Eye (tissue), 1 donor: ENCODE measurements around the gene ZNF783.
A peak's percentile ranks its signal among the peaks of the same experiment; 100 is the strongest.

ENCODE experiments used
- DNase-seq: peaks from one replicate; pipeline ENCODE4 v3.0.0-alpha.2; 2015

ZNF783 gene

GRCh38 chr7:149283321-149283720 is 21.3 kb downstream of the ZNF783 start:
- DNase-seq = no peak

GRCh38 chr7:149284343-149284742 is 22.3 kb downstream of the ZNF783 start:
- DNase-seq = no peak

- DNase-seq = peak; percentile 97
These were observed 23.0 kb downstream of the ZNF783 start for GRCh38 chr7:149284850-149285585.

GRCh38 chr7:149285603-149286002 is 23.6 kb downstream of the ZNF783 start:
- peak; percentile 66 for DNase-seq

GRCh38 chr7:149286811-149287400 is 24.9 kb downstream of the ZNF783 start:
- no peak for DNase-seq

GRCh38 chr7:149287622-149288021 is 25.6 kb downstream of the ZNF783 start:
- no peak for DNase-seq

- no peak for DNase-seq
These were observed 27.3 kb downstream of the ZNF783 start for GRCh38 chr7:149289262-149289661.

- no peak for DNase-seq
These were observed 27.9 kb downstream of the ZNF783 start for GRCh38 chr7:149289856-149290255.

- no peak for DNase-seq
These were observed 29.2 kb downstream of the ZNF783 start for GRCh38 chr7:149291036-149291780.

GRCh38 chr7:149291781-149292461 is 29.9 kb downstream of the ZNF783 start:
- DNase-seq = no peak

GRCh38 chr7:149292462-149292823 is 30.4 kb downstream of the ZNF783 start:
- no peak for DNase-seq

- no peak for DNase-seq
These were observed 31.3 kb downstream of the ZNF783 start for GRCh38 chr7:149293338-149293737.

- DNase-seq = no peak
These were observed 32.1 kb downstream of the ZNF783 start for GRCh38 chr7:149293946-149294633.

GRCh38 chr7:149294634-149295480 is 32.9 kb downstream of the ZNF783 start:
- DNase-seq = no peak

- no peak for DNase-seq
These were observed 33.5 kb downstream of the ZNF783 start for GRCh38 chr7:149295481-149295850.

- DNase-seq = no peak
These were observed 34.4 kb downstream of the ZNF783 start for GRCh38 chr7:149296368-149296767.

- no peak for DNase-seq
These were observed 35.2 kb downstream of the ZNF783 start for GRCh38 chr7:149297034-149297755.

- no peak for DNase-seq
These were observed 38.8 kb downstream of the ZNF783 start for GRCh38 chr7:149300620-149301285.

- DNase-seq = no peak
These were observed 40.2 kb downstream of the ZNF783 start for GRCh38 chr7:149302222-149302621.

- DNase-seq = no peak
These were observed 40.9 kb downstream of the ZNF783 start for GRCh38 chr7:149302865-149303264.

GRCh38 chr7:149304006-149304405 is 42.0 kb downstream of the ZNF783 start:
- DNase-seq = no peak
